Measurements from ENCODE around the gene SSR2.

The SSR2 gene

GRCh38 chr1:155974208-155975115 lies 46.3 kb downstream of the SSR2 start:
- no peak for DNase-seq (ENCODE audit: low read depth, low spot score)

- no peak for DNase-seq (ENCODE audit: low read depth, low spot score)
These were observed 47.0 kb downstream of the SSR2 start for GRCh38 chr1:155973723-155974122.

GRCh38 chr1:155971910-155972809 lies 48.6 kb downstream of the SSR2 start:
- no peak for DNase-seq (ENCODE audit: low read depth, low spot score)

DNA sequence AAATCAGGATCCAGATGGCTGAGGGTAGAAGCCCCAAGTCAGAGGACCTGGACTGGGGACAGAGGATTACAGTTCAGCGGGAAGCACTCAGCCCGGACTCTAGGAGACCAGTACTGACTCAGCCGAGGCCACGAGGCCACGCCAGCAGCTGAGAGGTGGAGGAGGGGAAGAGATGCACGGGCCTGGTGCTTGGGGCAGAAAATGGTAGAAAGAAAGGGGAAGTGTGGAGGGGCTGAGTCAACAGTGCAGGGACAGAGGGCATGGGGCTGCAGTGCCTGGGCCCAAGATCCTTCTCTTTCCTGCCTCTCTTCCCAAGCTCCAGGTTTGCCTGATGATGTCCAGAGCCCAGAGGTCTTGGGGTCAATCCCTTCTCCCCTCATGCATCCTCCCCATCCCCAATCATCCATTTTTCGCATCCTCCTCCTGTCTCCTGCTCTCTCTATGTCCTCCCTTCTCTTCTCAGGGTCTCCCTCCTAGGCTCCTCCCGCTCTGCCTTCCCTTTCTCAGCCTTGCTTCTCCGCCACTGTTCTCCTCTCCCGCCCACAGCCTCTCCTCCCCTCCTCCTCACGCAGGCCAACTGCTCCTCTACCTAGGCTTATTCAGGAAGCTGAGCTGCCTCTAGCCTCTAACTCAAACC lies 50.1 kb downstream of the SSR2 start:
- no peak for DNase-seq (ENCODE audit: low read depth, low spot score)

GRCh38 chr1:155969377-155969791 lies 51.4 kb downstream of the SSR2 start:
- DNase-seq (ENCODE audit: low read depth, low spot score), result no peak

- DNase-seq (ENCODE audit: low read depth, low spot score), result no peak
These were observed 52.1 kb downstream of the SSR2 start for GRCh38 chr1:155968670-155969069.

- no peak for DNase-seq (ENCODE audit: low read depth, low spot score)
These were observed 52.7 kb downstream of the SSR2 start for GRCh38 chr1:155968051-155968400.

DNA sequence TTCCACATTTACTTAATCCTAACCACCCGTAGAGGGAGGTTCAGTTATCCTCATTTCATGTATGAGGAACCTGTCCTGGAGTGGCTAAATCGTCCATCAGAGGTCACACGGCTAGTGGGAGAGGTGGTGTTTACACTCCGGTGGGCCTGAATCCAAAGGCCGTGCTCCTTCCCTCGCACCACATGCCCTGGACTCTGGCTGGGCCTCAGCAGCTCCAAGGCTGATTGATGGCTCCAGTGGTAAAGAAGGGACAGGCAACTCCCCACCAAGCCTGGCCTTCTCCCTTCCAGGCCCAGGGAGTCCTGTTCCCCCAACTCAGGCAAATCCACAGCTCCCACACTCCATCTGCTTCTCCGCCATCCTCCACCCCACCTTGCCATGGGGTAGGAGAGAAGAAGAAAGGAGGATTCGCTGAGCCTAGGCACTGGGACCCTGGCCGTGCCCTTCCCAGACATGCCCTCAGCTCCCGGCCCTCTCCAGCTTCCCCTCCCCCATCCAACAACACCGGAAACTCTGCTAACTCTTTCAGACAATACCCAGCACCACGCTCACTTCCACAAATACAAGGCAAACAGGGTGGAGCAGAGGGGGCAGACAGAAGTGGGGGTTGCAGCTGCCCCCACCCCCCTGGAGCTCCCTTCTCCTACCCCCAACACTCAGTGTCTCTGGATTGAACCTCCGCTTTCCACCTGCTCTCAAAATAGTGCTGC lies 53.3 kb downstream of the SSR2 start:
- DNase-seq (ENCODE audit: low read depth, low spot score), result no peak

DNA sequence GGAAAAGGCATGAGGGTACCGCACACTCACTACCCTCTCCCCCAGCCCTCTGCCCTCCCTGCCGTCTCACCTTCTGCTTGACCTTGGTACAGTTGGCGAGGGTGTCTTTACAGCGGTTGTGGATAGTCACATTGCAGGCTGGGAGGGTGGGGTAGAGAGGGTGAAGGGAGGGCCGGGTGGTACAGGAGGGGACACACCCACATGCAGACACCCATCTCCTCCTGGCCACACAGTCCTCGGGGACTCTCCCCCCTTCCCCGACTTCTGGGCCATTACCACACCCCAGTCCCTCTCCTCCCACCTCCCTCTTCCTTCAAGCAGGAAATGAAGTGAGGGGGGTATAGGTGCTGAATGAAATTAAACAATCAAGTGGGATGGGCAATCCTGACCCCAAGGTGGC lies 54.0 kb downstream of the SSR2 start:
- DNase-seq (ENCODE audit: low read depth, low spot score), result no peak

DNA sequence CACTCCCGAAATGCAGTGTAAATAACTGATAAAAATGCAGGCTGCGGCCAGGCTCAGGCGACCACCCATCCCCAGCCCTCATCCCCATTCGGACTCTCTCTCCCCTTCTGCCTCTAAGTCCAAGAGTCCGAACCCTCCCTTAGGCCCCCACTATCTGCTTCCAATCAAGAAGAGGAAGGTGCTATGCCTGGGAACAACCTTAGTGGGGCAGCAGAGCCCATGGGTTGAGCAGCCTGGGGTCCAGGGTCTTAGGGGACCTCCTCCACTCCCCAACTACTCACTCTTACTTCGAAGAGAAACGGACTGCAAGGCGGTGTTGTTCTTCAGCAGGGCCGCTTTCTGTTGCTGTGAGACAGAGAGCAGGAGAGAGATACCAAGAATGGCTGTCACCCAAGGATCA lies 54.6 kb downstream of the SSR2 start:
- DNase-seq (ENCODE audit: low read depth, low spot score), result no peak

DNA sequence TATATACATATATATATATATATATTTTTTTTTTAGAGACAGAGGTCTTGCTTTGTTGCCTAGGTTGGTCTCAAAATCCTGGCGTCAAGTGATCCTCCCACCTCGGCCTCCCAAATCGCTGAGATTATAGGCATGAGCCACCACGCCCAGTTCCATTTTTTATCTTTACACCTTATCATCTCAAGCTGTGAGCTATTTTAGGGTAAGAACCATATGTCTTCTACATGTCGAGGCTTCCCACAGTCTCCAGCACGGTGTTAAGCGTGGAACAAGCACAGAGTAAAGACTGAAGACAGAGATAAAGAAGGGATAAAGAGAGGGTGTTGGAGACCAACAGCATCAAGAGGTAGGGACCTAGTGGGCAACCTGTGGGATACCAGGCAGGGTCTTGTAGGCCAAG lies 56.6 kb downstream of the SSR2 start:
- DNase-seq (ENCODE audit: low read depth, low spot score), result no peak

DNA sequence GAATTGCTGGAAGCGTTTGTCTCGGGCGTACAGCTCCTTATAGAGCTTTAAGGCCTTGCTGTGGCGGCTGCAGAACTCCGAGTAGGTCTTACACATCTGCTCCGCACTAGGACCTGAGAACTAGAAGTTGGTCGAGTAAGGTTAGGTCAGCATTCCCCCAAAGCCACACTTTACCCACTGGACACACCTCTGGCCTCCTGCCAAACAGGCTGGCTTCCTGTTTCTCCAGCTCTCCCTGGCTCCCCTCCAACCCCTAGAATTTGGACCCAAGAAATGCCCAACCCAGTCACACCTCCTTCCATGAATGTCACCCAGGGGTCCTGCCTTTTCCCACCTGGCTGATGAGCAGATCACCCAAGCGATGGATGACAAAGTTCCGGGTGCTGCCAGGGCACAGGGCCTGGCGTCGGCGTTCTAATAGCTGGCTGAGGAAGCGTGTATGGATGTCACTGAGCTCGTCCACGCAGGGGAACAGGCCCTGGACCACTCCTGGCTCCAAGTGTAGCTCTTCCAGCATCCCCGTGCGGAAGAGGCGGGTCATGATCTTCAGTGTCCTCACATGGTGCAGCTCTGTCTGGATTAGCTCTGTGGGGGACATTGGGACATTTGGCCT lies 58.0 kb downstream of the SSR2 start:
- no peak for DNase-seq (ENCODE audit: low read depth, low spot score)

- peak; percentile 76 for DNase-seq (ENCODE audit: low read depth, low spot score)
These were observed 58.8 kb downstream of the SSR2 start for GRCh38 chr1:155961937-155962336.

- DNase-seq (ENCODE audit: low read depth, low spot score), result no peak
These were observed 60.5 kb downstream of the SSR2 start for GRCh38 chr1:155960081-155960745.
